Retina (tissue), 1 donor: ENCODE measurements around the gene MYL5.
A peak's percentile ranks its signal among the peaks of the same experiment; 100 is the strongest.
"Not testable (repeated sequence)": the region's sequence is repeated elsewhere in the genome, so short reads cannot be mapped to it uniquely, and the experiment has no call there.

ENCODE experiments used
- DNase-seq: peaks from one replicate; pipeline ENCODE4 v3.0.0-alpha.2; 2016

Gene MYL5

GRCh38 chr4:674172-675035, at the start of gene MYL5, which contains the start of gene ATP5ME:
Gene MYL5 (plus strand): TSS chr4:674542. CDS start chr4:678027, 3,485 bp downstream.
Gene ATP5ME (minus strand): TSS chr4:674276. CDS start chr4:674247, 29 bp downstream.
- peak; percentile 99 for DNase-seq

- no peak for DNase-seq
Measured at GRCh38 chr4:624705-625590, 49.4 kb upstream of the MYL5 start, which contains the start of gene PDE6B. Gene PDE6B (plus strand): TSS chr4:625573. CDS start chr4:625627, 54 bp downstream.

DNA sequence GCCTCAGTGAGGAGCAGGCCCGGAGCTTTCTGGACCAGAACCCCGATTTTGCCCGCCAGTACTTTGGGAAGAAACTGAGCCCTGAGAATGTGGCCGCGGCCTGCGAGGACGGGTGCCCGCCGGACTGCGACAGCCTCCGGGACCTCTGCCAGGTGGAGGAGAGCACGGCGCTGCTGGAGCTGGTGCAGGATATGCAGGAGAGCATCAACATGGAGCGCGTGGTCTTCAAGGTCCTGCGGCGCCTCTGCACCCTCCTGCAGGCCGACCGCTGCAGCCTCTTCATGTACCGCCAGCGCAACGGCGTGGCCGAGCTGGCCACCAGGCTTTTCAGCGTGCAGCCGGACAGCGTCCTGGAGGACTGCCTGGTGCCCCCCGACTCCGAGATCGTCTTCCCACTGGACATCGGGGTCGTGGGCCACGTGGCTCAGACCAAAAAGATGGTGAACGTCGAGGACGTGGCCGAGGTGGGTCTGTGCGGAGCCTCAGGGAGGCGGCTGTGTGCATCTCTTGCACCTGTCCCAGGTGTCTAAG, 48.6 kb upstream of the MYL5 start:
- no peak for DNase-seq

DNA sequence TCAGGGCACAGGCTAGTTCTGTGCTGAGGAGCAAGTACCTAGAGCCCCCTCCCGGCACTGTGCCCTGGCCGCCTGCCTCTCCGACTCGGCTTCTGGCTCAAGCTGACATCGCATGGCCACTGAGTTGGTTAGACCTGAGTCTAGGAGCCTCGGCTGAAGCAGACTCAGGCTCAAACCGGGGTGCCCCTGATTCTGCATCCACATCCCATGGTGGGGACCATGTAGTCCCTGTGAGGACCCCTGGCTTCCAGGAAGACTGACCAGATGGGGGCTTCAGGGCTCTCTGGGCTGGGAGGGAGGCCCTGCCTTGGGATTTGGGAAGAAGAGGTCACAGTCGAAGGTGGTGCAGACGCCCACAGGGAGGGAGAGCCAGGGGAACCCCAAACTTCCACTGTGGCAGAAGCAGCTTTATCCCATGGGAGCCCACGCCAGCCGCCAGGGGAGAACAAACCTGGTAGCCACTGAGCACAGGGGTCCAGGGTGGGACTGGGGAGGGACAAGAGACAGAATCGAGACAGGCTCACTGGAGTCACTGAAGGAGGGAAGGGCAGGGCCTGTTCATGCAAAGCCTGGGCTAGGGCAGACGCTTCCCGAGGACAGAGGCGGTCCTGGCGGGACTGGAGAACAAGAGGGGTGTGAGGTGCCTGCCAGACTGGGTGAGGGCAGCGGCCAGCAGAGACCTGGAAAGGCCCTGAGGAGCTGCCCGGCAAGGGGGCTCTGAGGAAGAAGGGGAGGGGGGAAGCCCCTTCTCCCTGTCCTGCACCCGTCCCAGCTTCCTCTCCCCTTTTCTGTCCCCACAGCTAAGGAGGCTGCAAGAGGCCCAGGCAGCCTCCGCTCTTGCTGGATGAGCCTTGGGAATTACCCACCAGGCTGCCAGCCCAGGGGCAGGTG, 47.9 kb upstream of the MYL5 start:
- DNase-seq = no peak

DNA sequence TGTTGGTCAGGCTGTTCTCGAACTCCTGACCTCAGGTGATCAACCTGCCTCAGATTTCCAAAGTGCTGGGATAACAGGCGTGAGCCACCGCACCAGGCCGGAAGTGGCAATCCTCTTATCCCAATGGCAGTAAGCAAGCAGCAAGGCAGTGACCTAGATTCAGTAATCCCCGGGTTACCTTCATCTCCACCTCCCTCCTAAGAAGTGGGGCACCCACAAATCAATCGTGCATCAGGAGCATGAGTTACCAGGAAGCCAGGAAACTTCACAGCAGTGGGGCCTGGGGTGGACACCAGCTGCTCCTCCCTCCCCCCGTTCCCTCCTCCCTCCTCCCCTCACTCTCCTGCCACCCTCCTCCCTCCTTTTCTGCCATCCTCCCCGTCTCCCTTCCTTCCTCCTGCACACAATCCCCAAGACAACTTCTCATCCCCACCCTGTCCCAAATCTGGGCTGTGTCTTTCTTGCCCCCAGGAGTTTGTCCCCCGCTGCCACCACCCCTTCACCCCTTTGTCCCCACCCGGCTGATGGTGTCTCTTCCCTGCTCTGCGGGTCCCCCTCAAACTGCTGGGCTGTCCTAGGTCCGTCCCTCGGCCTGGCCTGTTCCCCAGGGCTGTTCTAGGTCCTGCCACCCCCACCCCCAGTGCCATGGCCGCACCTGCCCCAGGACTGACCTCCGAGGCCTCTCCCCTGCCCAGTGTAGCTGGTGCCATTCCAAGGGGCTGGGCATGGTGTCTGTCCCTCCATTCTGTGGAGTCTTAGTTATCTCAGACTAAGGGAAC, 46.8 kb upstream of the MYL5 start:
- DNase-seq = no peak

- DNase-seq = no peak
Measured at GRCh38 chr4:628311-628741, 46.0 kb upstream of the MYL5 start.

DNA sequence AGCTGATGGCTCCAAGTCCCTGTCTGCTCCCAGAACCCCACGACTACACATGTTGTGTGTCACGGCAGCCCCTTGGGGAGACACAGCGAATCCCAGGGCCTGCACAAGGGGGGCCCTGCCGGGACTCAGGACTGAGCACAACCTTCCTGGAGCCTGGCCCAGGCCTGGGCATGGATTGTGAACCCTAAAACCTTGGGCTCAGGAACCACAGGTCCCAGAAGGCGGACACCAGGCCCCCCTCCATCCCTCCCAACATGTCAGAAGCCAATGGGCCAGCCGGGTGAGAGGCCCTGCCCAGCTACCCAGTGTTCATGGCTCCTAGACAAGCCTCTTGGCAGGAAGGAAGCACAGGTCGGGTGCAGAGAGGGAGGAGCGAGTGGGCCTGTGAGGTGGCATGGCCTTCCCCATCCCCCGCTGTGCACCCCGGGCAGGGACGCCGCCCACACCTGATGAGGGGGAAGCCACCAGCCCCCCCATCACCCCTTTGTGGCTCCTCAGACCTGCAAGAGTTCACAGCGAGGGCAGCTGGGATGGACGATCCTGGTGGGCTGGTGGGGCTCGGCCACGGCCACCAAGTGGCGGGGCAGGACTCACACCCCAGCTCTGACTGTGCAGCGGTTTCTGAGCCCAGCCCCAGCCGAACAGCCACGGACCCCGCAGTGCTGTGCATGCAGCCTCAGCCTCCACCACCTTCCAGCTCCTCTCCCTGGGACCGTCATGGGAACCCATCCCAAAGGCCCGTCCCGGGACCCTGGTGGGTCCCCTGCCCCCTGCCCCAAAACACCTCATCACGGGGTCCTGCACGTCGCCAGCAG, 45.3 kb upstream of the MYL5 start:
- DNase-seq = no peak

- no peak for DNase-seq
Measured at GRCh38 chr4:629636-629914, 44.8 kb upstream of the MYL5 start.

DNA sequence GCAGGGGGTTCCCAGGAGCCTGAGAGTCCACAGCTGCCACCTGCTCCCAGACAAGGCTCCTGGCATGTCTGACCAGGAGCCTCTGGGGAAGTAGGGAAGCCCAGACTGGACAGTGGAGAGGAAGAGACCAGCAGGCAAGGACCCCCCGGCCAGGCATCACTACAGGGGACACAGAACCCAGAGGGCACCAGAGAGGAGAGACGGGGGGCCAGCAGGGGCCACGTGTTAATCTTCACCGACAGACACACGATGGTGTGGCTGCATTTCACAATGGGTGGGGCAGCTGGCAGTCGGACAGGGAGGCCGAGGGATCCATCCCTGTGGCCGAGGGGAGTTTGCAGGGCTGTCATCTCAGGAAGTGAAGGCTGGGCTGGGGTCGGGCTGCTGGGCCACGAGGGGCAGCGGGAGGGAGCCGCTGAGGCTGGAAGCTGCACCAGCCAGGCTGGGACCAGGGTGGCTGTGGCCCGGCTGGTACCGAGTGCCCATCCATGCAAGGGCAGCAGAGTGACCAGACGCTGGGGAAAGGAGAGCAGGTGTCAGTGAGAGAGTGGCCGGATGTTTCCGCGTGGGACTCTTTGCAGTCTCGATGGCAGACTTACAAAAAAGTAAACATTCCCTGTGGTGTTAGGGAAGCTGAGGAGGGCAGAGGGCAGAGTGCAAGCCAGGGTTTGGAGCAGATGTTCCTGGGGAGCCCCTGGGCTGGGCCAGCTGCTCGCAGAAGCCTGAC, 44.3 kb upstream of the MYL5 start:
- peak; percentile 55 for DNase-seq

GRCh38 chr4:630656-631055, 43.7 kb upstream of the MYL5 start:
- DNase-seq = no peak

DNA sequence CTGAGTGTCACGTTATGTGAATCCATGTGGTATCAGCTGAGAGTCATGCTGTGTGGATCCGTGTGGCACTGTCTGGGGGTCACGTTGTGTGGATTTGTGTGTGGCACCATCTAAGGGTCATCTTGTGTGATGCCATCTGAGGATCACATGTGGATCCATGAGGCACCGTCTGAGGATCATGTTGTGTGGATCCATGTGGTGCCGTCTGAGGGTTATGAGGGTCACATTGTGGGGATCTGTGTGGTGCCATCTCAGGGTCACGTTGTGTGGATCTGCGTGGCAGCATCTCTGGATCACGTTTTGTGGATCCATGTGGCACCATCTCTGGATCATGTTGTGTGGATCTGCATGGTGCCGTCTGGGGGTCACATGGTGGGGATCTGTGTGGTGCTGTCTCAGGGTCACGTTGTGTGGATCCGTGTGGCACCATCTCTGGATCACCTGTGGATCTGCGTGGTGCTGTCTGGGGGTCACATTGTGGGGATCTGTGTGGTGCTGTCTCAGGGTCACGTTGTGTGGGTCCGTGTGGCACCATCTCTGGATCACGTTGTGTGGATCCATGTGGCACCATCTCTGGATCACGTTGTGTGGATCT, 42.0 kb upstream of the MYL5 start:
- DNase-seq = no peak

DNA sequence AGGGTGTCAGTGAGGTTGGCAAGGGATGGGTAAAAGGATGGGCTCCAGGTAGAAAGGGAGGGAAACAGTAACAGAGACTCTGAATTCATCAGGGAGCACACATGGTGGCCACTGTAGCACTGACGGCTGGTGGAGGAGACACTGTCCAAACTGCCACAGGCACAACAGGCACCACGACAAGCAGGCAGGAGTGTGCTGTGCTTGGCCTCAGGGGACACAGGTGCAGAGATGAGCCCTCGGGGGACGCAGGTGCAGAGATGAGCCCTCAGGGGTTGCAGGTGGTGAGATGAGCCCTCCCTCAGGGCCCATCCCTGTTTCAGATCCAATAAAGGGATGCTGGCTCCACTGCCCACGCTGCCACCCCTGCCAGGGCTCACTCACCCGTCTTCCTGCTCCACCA, 41.4 kb upstream of the MYL5 start:
- no peak for DNase-seq

- no peak for DNase-seq
Measured at GRCh38 chr4:633406-633805, 40.9 kb upstream of the MYL5 start.

DNA sequence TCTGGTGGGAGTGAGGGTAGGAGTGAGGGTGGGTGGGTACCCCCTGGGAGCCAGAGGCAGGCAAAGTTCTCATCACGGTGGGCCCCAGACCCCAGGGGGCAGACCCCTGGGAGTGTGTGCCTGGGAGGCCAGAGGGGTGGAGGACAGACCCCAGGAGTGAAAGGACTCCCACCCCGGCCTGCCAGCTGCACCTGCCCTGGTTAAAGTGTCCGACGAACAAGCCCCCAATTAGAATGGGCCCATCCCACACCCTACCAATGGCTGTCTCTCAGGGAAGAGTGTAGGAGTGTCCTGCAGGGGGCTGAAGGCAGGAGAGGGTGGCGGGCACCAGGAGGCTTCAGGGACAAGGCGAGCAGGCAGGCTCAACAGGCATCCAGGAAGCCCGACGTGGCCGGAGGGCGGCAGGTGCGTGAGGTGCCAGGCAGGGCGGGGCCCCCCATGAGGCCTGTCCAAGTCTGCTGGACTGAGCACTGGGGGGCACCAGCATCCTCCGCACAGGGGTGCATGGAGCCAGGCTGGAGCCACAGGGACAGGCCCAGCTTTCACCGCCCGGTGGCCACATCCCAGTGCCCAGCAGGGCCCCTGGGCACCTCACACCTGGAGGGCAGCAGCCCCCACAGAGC, 40.3 kb upstream of the MYL5 start:
- no peak for DNase-seq

GRCh38 chr4:634599-634985, 39.8 kb upstream of the MYL5 start:
- DNase-seq = no peak

GRCh38 chr4:635066-635835, 39.1 kb upstream of the MYL5 start:
- not testable (repeated sequence) for DNase-seq

GRCh38 chr4:635851-636627, 38.3 kb upstream of the MYL5 start:
- DNase-seq = no peak
